ENCODE measurements around the gene RERG. TPM values are rescaled to one million over a fixed set of nuclear protein-coding genes. Genes with fewer than 3 reads are reported as not detected.

RERG gene, protein sequence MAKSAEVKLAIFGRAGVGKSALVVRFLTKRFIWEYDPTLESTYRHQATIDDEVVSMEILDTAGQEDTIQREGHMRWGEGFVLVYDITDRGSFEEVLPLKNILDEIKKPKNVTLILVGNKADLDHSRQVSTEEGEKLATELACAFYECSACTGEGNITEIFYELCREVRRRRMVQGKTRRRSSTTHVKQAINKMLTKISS
- total RNA-seq: not detected

DNA sequence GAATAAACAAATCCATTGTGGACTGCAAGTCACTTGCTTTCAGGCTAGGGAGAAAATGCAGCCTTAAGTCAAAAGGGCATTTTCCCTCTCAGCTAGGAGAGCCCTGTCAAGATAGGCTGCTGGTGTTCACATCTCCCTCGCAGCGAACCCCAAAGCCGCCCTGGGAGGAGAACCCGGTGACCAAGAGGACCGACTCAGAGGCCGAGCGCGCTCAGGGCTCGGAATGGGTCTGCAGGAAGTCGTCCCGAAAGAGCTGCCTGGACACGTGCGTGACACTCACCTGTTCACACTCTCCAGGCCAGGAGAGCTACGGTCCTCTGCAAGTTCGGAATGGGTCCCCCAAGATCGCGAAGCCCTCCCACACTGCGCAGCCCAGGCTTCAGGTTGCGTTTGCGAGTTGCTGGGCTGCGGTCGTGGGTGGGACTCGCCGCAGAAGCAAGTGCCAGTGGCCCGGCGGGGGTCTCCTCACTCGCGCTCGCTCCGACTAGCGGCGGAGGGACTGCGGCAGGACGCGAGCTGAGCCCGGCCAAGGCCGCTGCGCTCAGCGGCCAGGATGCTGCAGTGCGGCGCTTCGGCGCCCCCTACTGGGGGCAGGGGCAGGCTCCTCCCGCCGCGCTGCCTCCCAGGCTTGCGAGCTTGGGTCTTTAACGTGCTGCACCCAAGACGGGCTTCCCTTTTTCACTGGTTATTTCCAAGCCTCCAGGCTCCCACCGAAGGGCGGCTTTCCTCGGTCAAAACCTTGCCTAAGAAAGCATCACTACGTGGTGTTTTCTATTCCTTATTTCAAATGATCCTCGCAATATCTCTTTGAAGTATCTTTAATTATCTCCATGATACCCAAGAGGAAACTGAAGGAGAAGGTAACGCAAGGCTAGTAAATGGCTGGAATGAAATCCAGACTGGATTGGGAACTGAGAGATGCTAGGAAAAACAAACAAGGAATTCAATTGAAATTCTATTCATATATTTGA is at the start of gene RERG:
RERG (minus strand) TSS at position 503 of the 971 bp plus-strand sequence. CDS start 3,928 bp downstream, outside the sequence.
- Mint-ChIP-seq H3K36me3 (no peaks in the 10 kb centered on the region), H3K4me1 (ENCODE audit: low read depth in 2 of 2) (no peaks in the 10 kb centered on the region), H3K27ac (no peak within 1 kb of the TSS), H3K4me3 (peak within 1 kb of the TSS; percentile 40), H3K27me3 (peaks cover 16 to 56% of the 10 kb centered on the region in 2 donors), H3K9me3 (no peaks in the 10 kb centered on the region)
- ATAC-seq (peak; percentile 96 to 97), DNase-seq (ENCODE audit: low spot score) (peak; percentile 71)

DNA sequence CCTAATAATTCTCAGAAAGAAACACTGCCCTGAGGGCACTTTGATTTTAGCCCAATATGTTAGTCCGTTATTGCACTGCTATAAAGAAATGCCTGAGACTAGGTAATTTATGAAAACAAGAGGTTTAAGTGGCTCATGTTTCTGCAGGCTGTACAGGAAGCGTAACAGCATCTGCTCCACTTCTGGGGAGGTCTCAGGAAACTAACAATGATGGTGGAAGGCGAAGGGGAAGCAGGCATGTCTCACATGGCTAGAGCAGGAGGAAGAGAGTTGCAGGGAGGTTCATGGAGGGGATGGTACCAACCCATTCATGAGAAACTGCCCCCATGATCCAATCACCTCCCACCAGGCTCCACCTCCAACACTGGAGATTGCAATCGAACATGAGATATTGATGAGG is 49.4 kb upstream of the RERG start:
- no peak for DNase-seq (ENCODE audit: low spot score)
- no peaks in the 10 kb centered on the region for H3K36me3 Mint-ChIP-seq
- H3K27me3 Mint-ChIP-seq: peaks cover 4 to 10% of the 10 kb centered on the region in 2 donors
- H3K27ac Mint-ChIP-seq: no peak overlapping the region
- no peak for ATAC-seq
- no peaks in the 10 kb centered on the region for H3K4me1 Mint-ChIP-seq (ENCODE audit: low read depth in 2 of 2)
- no peaks in the 10 kb centered on the region for H3K9me3 Mint-ChIP-seq
- H3K4me3 Mint-ChIP-seq: no peak overlapping the region

DNA sequence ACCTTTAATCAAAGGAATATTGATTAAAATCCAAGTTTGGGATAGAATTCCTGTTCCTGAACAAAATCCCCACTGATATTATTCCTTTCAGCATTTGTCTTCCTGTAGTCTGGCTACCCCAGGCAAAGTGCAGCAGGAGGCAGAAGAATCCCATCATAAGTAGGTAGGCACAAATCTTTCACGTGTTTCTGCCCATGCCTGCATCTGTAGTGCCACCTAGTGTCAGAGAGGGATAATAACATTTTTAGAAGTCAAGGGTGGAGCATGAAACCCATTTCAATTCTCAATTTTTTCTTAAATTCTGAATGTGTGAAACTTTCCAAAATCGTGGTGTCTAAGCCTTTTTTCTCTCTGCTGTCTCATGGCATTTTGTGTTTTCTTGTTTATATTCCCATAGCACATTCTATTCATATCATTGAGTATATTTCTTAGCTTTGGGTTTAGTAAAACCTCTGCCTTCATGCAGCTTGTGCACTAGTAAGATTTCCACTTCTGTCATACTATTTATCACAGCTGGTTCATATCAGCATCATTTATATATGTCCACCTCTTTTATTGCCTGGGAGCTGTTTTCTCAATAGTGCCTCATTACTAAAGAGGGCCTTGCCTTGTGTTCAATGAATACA is 47.8 kb upstream of the RERG start:
- peaks cover 4 to 11% of the 10 kb centered on the region in 2 donors for H3K27me3 Mint-ChIP-seq
- H3K4me1 Mint-ChIP-seq (ENCODE audit: low read depth in 2 of 2): no peaks in the 10 kb centered on the region
- ATAC-seq (no peak), DNase-seq (ENCODE audit: low spot score) (no peak)
- H3K4me3 Mint-ChIP-seq: no peak overlapping the region
- H3K9me3 Mint-ChIP-seq: no peaks in the 10 kb centered on the region
- no peaks in the 10 kb centered on the region for H3K36me3 Mint-ChIP-seq
- H3K27ac Mint-ChIP-seq: no peak overlapping the region

DNA sequence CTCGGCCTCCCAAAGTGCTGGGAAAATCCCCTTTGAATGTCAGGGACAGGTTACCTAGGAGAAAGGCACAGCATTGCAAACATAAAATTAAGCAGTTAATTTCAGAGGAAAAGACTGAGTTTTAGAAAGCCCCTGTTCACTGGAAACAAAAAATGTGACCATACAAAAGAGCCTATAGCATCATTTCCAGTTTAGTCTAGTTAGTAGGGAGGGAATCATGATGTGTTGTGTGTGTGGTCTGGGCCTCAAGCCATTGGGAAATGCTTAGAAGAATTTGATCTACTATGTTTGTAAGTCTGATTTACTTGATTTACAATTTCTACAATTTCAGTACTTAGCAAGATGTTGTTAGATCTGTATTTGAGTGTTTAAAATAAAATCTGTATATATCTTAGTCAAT is 47.1 kb upstream of the RERG start:
- Mint-ChIP-seq H3K4me3 (no peak overlapping the region), H3K27me3 (peaks cover 7 to 18% of the 10 kb centered on the region in 2 donors), H3K27ac (no peak overlapping the region), H3K4me1 (ENCODE audit: low read depth in 2 of 2) (no peaks in the 10 kb centered on the region), H3K36me3 (no peaks in the 10 kb centered on the region), H3K9me3 (no peaks in the 10 kb centered on the region)
- no peak for ATAC-seq
- no peak for DNase-seq (ENCODE audit: low spot score)

DNA sequence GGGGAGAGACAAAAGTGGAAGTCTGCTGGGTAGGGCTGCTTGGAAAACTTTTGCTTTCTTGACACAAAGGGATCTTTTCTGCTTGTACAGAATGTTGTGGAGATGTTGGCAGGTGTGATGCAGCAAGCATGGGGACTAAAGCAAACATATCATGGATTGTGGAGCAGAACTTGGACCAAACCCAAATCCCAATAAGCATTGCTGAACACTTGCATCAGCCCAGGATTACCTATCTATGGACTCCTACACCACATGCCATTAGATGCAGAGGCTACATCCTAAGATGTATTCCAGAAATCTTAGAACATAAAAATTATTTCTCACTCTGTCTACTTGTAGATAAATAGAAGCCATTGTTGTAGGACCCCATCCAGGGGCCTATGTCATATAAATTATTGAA is 44.7 kb upstream of the RERG start:
- DNase-seq (ENCODE audit: low spot score) (no peak), ATAC-seq (no peak)
- Mint-ChIP-seq H3K27me3 (peaks cover 3 to 32% of the 10 kb centered on the region in 2 donors), H3K4me1 (ENCODE audit: low read depth in 2 of 2) (no peaks in the 10 kb centered on the region), H3K9me3 (no peaks in the 10 kb centered on the region), H3K4me3 (no peak overlapping the region), H3K27ac (no peak overlapping the region), H3K36me3 (no peaks in the 10 kb centered on the region)

DNA sequence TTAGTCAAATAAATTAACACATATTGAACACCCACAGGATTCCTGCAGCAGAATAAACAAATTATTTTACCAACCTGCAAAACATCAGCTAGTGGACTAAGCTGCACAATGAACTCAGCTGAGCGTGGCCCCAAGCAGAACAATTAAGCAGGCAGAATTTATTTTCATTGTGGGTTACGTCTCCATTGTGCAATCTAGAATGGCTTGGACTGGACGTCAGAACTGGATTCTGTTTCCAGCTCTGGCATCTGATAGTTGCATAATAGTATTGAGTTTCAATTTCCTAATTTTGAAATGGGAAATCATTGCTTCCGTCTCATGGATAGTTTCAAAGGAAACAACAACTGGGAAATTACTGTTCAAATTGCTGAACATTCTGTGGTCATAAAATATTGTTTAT is 35.5 kb upstream of the RERG start:
- peaks cover 7% of the 10 kb centered on the region for H3K36me3 Mint-ChIP-seq
- H3K9me3 Mint-ChIP-seq: peaks cover 4% of the 10 kb centered on the region
- no peaks in the 10 kb centered on the region for H3K4me1 Mint-ChIP-seq (ENCODE audit: low read depth in 2 of 2)
- ATAC-seq (no peak), DNase-seq (ENCODE audit: low spot score) (no peak)
- H3K4me3 Mint-ChIP-seq: no peak overlapping the region
- no peak overlapping the region for H3K27ac Mint-ChIP-seq
- H3K27me3 Mint-ChIP-seq: peaks cover 15 to 67% of the 10 kb centered on the region in 2 donors

DNA sequence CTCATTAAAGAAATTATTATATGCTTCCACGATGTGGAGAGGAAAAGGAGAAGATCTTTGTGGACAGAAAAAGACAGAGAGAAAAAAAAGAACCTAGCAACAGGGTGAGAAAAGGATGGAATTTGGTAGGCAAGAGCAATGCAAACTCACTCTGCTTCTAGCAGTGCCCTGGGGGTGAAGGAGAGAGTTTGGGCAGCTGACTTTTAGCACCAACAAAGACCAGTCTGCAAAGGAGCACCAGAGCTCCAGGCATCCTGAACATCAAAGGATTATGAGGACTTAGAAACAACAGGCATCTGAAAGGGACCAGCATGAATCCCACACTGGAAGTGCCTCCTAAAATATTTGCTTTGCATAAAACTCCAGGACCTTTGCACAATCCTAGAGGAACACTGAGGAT is 32.8 kb upstream of the RERG start:
- Mint-ChIP-seq H3K27ac (no peak overlapping the region), H3K4me3 (no peak overlapping the region), H3K27me3 (peaks cover 20 to 78% of the 10 kb centered on the region in 2 donors), H3K4me1 (ENCODE audit: low read depth in 2 of 2) (no peaks in the 10 kb centered on the region), H3K36me3 (peaks cover 9% of the 10 kb centered on the region), H3K9me3 (peaks cover 4% of the 10 kb centered on the region)
- ATAC-seq (no peak), DNase-seq (ENCODE audit: low spot score) (no peak)

DNA sequence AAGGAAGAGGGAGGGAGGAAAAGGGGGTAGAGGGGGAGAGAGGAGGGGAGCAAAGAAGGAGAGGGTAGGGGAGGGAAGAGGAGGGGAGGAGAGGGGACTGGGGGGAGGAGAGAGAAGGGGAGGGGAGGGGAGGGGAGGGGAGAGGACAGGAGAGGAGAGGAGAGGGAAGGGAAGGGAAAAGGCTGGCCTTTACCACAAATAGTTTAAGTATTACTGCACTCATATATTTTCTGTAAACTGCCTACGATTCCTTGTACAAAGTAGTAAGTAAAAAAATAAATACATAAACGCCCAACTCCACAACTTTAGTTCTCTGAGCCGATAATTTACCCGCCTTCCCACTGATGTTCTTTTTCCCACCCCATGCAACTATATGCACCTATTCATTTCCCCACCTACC is 23.7 kb upstream of the RERG start:
- no peak for DNase-seq (ENCODE audit: low spot score)
- Mint-ChIP-seq H3K27me3 (peaks cover 31 to 67% of the 10 kb centered on the region in 2 donors), H3K4me3 (no peak overlapping the region), H3K4me1 (ENCODE audit: low read depth in 2 of 2) (no peaks in the 10 kb centered on the region), H3K27ac (no peak overlapping the region), H3K9me3 (peaks cover 3% of the 10 kb centered on the region), H3K36me3 (peaks cover 21% of the 10 kb centered on the region)
- no peak for ATAC-seq

DNA sequence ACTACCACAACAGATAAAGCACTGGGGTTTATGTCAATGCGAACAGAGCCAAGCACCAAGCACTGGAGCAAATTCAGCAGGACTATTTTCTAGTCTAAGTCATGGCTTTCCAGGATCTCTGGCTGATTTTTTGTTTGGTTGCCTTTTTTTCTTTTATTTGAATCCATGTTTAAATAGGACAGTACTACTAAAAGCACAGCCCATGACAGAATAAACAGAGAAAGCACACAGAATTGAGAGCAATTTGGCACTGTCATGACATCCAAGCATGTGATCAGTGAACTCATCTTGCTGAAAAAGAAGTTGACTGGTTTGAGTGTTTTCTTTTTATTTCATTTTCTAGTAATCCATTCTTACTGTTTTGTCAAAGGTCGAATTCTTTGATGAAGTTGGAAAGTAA is 23.1 kb upstream of the RERG start:
- H3K4me1 Mint-ChIP-seq (ENCODE audit: low read depth in 2 of 2): no peaks in the 10 kb centered on the region
- H3K27ac Mint-ChIP-seq: no peak overlapping the region
- H3K36me3 Mint-ChIP-seq: peaks cover 21% of the 10 kb centered on the region
- DNase-seq (ENCODE audit: low spot score) (no peak), ATAC-seq (no peak)
- no peak overlapping the region for H3K4me3 Mint-ChIP-seq
- peaks cover 32 to 61% of the 10 kb centered on the region in 2 donors for H3K27me3 Mint-ChIP-seq
- peaks cover 3% of the 10 kb centered on the region for H3K9me3 Mint-ChIP-seq

DNA sequence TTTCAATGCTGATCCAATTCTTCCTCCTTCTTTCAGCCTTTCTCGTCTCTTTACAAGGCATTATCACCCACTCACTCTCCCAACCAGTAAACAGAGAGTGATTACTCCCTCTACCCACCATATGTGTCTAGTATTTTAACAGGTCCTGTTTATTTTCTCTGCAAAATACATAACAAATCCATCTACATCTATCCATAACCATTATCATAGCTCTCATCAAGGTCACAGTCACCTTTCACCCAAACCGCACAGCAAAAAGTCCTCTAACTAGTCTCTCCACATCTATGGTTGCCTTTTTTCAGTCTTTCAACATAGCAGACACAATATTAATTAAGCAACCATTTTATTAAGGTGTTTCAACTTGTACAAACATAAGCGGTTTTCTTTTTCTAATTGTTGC is 21.9 kb upstream of the RERG start:
- no peak for ATAC-seq
- no peaks in the 10 kb centered on the region for H3K4me1 Mint-ChIP-seq (ENCODE audit: low read depth in 2 of 2)

DNA sequence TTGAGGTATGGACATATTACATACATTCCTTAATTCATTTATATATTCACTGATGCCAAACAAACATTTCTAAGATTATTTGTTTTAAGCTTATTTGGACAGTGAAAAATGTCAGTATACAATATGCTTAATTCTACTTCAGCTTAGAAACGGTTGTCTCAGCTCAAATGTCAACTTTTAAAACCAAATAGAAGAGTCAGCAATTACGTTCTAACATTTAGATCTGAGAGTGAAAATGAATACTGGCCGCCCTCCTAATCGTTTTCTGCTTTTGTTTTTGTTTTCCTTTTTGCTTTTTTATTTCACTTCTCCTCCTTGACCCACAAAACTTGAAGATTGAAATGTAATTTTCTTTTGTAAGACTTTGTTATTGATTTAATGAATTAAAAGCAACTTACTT is 19.7 kb upstream of the RERG start:
- Mint-ChIP-seq H3K9me3 (no peaks in the 10 kb centered on the region), H3K27ac (no peak overlapping the region), H3K4me1 (ENCODE audit: low read depth in 2 of 2) (no peaks in the 10 kb centered on the region), H3K27me3 (peaks cover 28 to 42% of the 10 kb centered on the region in 2 donors), H3K4me3 (no peak overlapping the region), H3K36me3 (no peaks in the 10 kb centered on the region)
- no peak for ATAC-seq
- no peak for DNase-seq (ENCODE audit: low spot score)

More for the DNA sequence above, 21.9 kb upstream of the RERG start:
- H3K4me3 Mint-ChIP-seq: no peak overlapping the region
- no peak for DNase-seq (ENCODE audit: low spot score)
- peaks cover 17% of the 10 kb centered on the region for H3K36me3 Mint-ChIP-seq
- peaks cover 3% of the 10 kb centered on the region for H3K9me3 Mint-ChIP-seq
- peaks cover 35 to 49% of the 10 kb centered on the region in 2 donors for H3K27me3 Mint-ChIP-seq
- no peak overlapping the region for H3K27ac Mint-ChIP-seq

DNA sequence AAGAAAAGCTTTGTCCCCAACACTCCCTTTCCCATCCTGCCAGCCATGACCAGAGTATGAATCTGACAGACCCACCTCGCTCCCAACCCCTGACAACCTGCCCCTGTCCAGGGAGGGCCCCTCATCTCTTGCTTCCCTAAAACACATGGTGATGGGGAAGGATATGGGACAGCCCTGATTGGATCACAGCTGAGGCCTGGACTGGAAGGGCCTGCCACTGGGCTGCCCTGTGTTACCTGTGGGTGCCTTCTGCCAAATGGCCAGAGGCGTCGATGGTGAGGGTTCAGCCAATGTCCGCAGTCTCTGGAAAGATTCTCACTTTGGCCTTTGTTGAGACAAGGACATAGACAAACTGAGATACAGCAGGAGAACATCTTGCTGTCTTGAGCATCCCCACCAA is 13.3 kb upstream of the RERG start:
- Mint-ChIP-seq H3K4me3 (no peak overlapping the region), H3K9me3 (no peaks in the 10 kb centered on the region), H3K27me3 (peaks cover 17 to 35% of the 10 kb centered on the region in 2 donors), H3K27ac (no peak overlapping the region), H3K36me3 (no peaks in the 10 kb centered on the region), H3K4me1 (ENCODE audit: low read depth in 2 of 2) (no peaks in the 10 kb centered on the region)
- DNase-seq (ENCODE audit: low spot score) (no peak), ATAC-seq (peak; percentile 38 to 43)

DNA sequence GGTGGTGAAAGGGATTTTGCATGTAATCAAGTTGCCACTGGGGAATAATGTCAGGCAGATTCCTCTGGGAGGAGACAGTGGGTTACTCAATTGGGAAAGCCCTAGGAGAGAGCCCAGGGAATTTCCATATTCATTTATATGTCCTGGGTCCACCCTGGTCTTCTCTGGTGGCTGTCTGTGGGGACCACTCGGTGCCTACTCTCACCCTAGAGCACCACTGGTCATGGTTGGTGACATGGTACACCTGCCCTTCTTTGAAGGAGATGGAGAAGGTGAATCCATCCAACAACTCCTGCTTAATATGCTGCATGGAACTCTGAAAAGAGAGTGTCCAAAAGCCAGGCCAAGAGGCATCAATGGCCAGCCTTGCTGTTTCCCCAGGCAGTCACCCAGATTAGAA is 12.8 kb upstream of the RERG start:
- Mint-ChIP-seq H3K36me3 (no peaks in the 10 kb centered on the region), H3K9me3 (no peaks in the 10 kb centered on the region), H3K27ac (no peak overlapping the region), H3K4me3 (no peak overlapping the region), H3K4me1 (ENCODE audit: low read depth in 2 of 2) (no peaks in the 10 kb centered on the region), H3K27me3 (peaks cover 15 to 37% of the 10 kb centered on the region in 2 donors)
- DNase-seq (ENCODE audit: low spot score) (no peak), ATAC-seq (no peak)

DNA sequence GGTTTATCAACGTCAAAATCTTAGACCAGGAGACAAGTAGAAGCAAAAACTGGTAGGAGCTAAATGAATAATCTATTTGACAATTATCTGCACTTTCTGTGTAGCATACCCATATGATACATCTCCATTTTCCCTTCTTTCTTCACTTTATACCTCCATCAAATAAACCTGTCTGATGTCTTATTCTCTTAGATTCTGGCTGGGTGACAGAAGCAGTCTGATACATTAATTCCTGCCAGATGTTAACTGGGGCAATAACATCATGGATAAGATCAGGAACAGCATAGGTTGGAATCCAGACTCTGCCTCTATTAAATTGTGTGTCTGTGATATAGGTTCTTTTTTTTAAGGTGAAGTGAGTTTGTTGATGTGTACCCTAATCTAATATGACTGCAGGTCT is 11.7 kb upstream of the RERG start:
- no peaks in the 10 kb centered on the region for H3K9me3 Mint-ChIP-seq
- no peak overlapping the region for H3K27ac Mint-ChIP-seq
- peaks cover 15 to 45% of the 10 kb centered on the region in 2 donors for H3K27me3 Mint-ChIP-seq
- ATAC-seq: no peak
- no peaks in the 10 kb centered on the region for H3K36me3 Mint-ChIP-seq
- no peaks in the 10 kb centered on the region for H3K4me1 Mint-ChIP-seq (ENCODE audit: low read depth in 2 of 2)
- no peak overlapping the region for H3K4me3 Mint-ChIP-seq
- no peak for DNase-seq (ENCODE audit: low spot score)

All from natural killer cell treated with Interleukin-12 subunit alpha and Interleukin-12 subunit beta and Interleukin-15 and Interleukin-18, amount 100 ng/mL, for 72 hours (primary cell).